Testis (tissue), 2 donors: ENCODE data around the gene BMP4.

ENCODE experiments used
- CTCF ChIP-seq, 3 experiments: fragments of 450-650 bp in 2 of 3; fragments of 200-600 bp in 1 of 3; sonication (generic) in 1 of 3; IDR thresholded peaks; one replicate each; pipeline ENCODE4 v1.5.1; 2016 to 2019; ENCODE audit warnings: antibody characterized with exemption in 3 of 3, mild to moderate bottlenecking in 2 of 3, moderate library complexity in 1 of 3
- POLR2A ChIP-seq: fragments of 450-650 bp; IDR thresholded peaks from one replicate; pipeline ENCODE4 v1.6.1; 2017; ENCODE audit warnings: antibody characterized with exemption, mild to moderate bottlenecking, moderate library complexity

- no peak for TF ChIP-seq CTCF (IDR thresholded peaks at IDR 0.05)
- no peak for TF ChIP-seq POLR2A
Observed at GRCh38 chr14:53971521-53971920, 14.9 kb upstream of the BMP4 start.
